Measurements from ENCODE around the gene GTF2A1L.

GTF2A1L gene

DNA sequence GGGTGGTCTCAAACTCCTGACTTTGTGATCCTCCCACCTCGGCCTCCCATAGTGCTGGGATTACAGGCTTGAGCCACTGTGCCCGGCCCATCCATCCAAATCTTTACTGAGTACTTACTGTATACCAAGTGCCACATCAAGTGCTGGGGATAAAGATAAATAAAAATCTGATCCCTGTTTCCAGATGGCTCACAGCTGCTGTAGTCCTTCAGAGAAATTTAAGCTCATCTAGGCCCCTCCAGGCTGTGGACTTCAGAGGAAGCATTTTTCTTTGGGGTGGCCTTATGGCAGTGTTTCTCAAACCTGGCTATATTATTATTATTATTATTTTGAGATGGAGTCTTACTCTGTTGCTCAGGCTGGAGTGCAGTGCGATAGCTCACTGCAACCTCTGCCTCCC is 33.7 kb upstream of the GTF2A1L start:
- Histone ChIP-seq H3K79me2 (ENCODE audit: insufficient read depth, low read length) (no peaks in the 10 kb centered on the region), H3K4me2 (ENCODE audit: low read depth, low read length, poor library complexity, severe bottlenecking) (no peak overlapping the region), H2AFZ (ENCODE audit: low read depth, low read length, severe bottlenecking) (no peak overlapping the region), H3K27ac (ENCODE audit: low read depth, low read length) (no peak overlapping the region), H3K4me3 (ENCODE audit: insufficient read depth, low read length, poor library complexity, severe bottlenecking) (no peak overlapping the region), H3F3A (ENCODE audit: insufficient read depth) (no peaks in the 10 kb centered on the region), H3K27me3 (ENCODE audit: low read length) (no peaks in the 10 kb centered on the region), H3K9ac (ENCODE audit: low read length) (no peak overlapping the region), H3K9me3 (ENCODE audit: insufficient read depth, low read length) (no peaks in the 10 kb centered on the region), H3K36me3 (ENCODE audit: low read length) (no peaks in the 10 kb centered on the region), H3K9me2 (replicated peaks; ENCODE audit: insufficient read depth, low read length) (no peaks in the 10 kb centered on the region), H4K20me1 (ENCODE audit: low read depth, low read length) (no peaks in the 10 kb centered on the region)
- TF ChIP-seq EZH2phosphoT487 (conservative IDR thresholded peaks at IDR 0.05; ENCODE audit: low read length): no peak
- TF ChIP-seq, protein P1, sequence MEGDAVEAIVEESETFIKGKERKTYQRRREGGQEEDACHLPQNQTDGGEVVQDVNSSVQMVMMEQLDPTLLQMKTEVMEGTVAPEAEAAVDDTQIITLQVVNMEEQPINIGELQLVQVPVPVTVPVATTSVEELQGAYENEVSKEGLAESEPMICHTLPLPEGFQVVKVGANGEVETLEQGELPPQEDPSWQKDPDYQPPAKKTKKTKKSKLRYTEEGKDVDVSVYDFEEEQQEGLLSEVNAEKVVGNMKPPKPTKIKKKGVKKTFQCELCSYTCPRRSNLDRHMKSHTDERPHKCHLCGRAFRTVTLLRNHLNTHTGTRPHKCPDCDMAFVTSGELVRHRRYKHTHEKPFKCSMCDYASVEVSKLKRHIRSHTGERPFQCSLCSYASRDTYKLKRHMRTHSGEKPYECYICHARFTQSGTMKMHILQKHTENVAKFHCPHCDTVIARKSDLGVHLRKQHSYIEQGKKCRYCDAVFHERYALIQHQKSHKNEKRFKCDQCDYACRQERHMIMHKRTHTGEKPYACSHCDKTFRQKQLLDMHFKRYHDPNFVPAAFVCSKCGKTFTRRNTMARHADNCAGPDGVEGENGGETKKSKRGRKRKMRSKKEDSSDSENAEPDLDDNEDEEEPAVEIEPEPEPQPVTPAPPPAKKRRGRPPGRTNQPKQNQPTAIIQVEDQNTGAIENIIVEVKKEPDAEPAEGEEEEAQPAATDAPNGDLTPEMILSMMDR (IDR thresholded peaks at IDR 0.05; ENCODE audit: insufficient read depth, low read length, poor library complexity, severe bottlenecking): no peak

DNA sequence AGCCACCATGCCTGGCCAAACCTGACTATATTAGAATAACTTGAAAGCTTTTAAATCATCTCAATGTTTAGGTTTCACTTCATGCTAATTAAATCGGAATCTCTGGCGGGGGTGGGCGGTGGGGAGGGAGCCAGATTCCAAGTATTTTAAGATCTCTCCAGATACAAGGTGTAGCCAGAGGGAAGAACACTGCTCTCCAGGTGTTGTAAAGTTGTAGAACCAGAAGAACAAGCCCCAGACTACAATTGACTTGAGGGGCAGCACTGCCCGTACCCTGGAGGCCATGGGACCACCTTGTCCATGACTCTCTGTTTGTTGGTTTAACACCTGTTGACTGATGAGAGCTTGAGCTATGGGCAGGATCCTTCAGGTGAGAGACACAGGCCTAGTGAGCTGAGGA is 33.1 kb upstream of the GTF2A1L start:
- TF ChIP-seq EZH2phosphoT487 (conservative IDR thresholded peaks at IDR 0.05; ENCODE audit: low read length): no peak
- TF ChIP-seq, protein P1 (IDR thresholded peaks at IDR 0.05; ENCODE audit: insufficient read depth, low read length, poor library complexity, severe bottlenecking): no peak
- Histone ChIP-seq H3K36me3 (ENCODE audit: low read length) (no peaks in the 10 kb centered on the region), H3K27ac (ENCODE audit: low read depth, low read length) (no peak overlapping the region), H3F3A (ENCODE audit: insufficient read depth) (no peaks in the 10 kb centered on the region), H2AFZ (ENCODE audit: low read depth, low read length, severe bottlenecking) (no peak overlapping the region), H4K20me1 (ENCODE audit: low read depth, low read length) (no peaks in the 10 kb centered on the region), H3K4me2 (ENCODE audit: low read depth, low read length, poor library complexity, severe bottlenecking) (no peak overlapping the region), H3K79me2 (ENCODE audit: insufficient read depth, low read length) (no peaks in the 10 kb centered on the region), H3K4me3 (ENCODE audit: insufficient read depth, low read length, poor library complexity, severe bottlenecking) (no peak overlapping the region), H3K9me3 (ENCODE audit: insufficient read depth, low read length) (no peaks in the 10 kb centered on the region), H3K27me3 (ENCODE audit: low read length) (no peaks in the 10 kb centered on the region), H3K9me2 (replicated peaks; ENCODE audit: insufficient read depth, low read length) (no peaks in the 10 kb centered on the region), H3K9ac (ENCODE audit: low read length) (no peak overlapping the region)

DNA sequence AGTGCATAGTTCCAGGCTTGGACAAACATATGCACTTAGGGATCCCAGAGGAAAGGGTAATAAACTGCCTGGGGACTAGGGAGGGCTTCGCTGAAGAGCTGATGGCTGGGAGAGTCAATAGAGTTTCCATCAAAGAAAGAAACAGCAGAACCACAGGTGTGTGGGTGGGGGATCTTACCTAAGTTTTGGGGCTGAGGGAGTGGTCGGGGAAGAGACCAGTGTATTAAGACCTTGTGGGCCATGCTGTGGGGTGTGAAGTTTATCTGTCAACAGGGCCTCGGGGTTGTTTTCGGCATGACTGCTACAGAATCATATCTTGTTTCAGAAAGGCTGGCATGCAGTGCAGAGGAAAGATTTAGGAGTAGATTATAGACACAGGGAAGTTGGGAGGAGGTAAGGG is 31.2 kb upstream of the GTF2A1L start:
- no peaks in the 10 kb centered on the region for H3K79me2 ChIP-seq (ENCODE audit: insufficient read depth, low read length)
- H3K36me3 ChIP-seq (ENCODE audit: low read length): no peaks in the 10 kb centered on the region
- H3K9me2 ChIP-seq (replicated peaks; ENCODE audit: insufficient read depth, low read length): no peaks in the 10 kb centered on the region
- no peak overlapping the region for H3K4me3 ChIP-seq (ENCODE audit: insufficient read depth, low read length, poor library complexity, severe bottlenecking)
- H3K9me3 ChIP-seq (ENCODE audit: insufficient read depth, low read length): no peaks in the 10 kb centered on the region
- H3K9ac ChIP-seq (ENCODE audit: low read length): no peak overlapping the region
- no peak overlapping the region for H2AFZ ChIP-seq (ENCODE audit: low read depth, low read length, severe bottlenecking)
- no peaks in the 10 kb centered on the region for H4K20me1 ChIP-seq (ENCODE audit: low read depth, low read length)
- TF ChIP-seq EZH2phosphoT487 (conservative IDR thresholded peaks at IDR 0.05; ENCODE audit: low read length): no peak
- TF ChIP-seq, protein P1 (IDR thresholded peaks at IDR 0.05; ENCODE audit: insufficient read depth, low read length, poor library complexity, severe bottlenecking): no peak
- H3K27ac ChIP-seq (ENCODE audit: low read depth, low read length): no peak overlapping the region
- H3K27me3 ChIP-seq (ENCODE audit: low read length): no peaks in the 10 kb centered on the region
- H3F3A ChIP-seq (ENCODE audit: insufficient read depth): no peaks in the 10 kb centered on the region
- H3K4me2 ChIP-seq (ENCODE audit: low read depth, low read length, poor library complexity, severe bottlenecking): no peak overlapping the region

Measured in SU-DHL-6 (cell line).